ENCODE measurements around the gene PRELID3B. TPM values are rescaled to one million over a fixed set of nuclear protein-coding genes. Genes with fewer than 3 reads are reported as not detected.

PRELID3B gene
- total and polyA plus RNA-seq, 4 donors = 19.9 to 61.1 (median 41.2) TPM

GRCh38 chr20:59048681-59049030, 6.1 kb upstream of the PRELID3B start:
- 73 to 79% methylated on average over 2 of the region's 2 CpGs for WGBS, 2 donors
- Histone ChIP-seq H3K36me3 (ENCODE audit: control insufficient read depth in 4 of 4, insufficient read depth in 4 of 4, low read length in 4 of 4) (no peaks in the 10 kb centered on the region), H3K4me1 (ENCODE audit: control insufficient read depth in 5 of 5, insufficient read depth in 5 of 5, low read length in 5 of 5) (peaks cover 0 to 8% (median 0%) of the 10 kb centered on the region in 5 donors), H3K27me3 (ENCODE audit: control insufficient read depth in 3 of 3, insufficient read depth in 3 of 3, low read length in 2 of 3) (peaks cover 0 to 3% (median 2%) of the 10 kb centered on the region in 3 donors), H3K4me3 (no peak overlapping the region), H3K27ac (ENCODE audit: low read depth in 1 of 2, low read length in 1 of 2) (no peak overlapping the region), H3K9me3 (ENCODE audit: control insufficient read depth in 4 of 4, insufficient read depth in 3 of 4, low read length in 3 of 4) (no peaks in the 10 kb centered on the region), H3K9ac (ENCODE audit: insufficient read depth in 1 of 2, low read length in 2 of 2) (no peak overlapping the region)
- DNase-seq = no peak
- ATAC-seq (ENCODE audit: insufficient read depth, low FRiP score) = no peak
- TF ChIP-seq, protein P1, sequence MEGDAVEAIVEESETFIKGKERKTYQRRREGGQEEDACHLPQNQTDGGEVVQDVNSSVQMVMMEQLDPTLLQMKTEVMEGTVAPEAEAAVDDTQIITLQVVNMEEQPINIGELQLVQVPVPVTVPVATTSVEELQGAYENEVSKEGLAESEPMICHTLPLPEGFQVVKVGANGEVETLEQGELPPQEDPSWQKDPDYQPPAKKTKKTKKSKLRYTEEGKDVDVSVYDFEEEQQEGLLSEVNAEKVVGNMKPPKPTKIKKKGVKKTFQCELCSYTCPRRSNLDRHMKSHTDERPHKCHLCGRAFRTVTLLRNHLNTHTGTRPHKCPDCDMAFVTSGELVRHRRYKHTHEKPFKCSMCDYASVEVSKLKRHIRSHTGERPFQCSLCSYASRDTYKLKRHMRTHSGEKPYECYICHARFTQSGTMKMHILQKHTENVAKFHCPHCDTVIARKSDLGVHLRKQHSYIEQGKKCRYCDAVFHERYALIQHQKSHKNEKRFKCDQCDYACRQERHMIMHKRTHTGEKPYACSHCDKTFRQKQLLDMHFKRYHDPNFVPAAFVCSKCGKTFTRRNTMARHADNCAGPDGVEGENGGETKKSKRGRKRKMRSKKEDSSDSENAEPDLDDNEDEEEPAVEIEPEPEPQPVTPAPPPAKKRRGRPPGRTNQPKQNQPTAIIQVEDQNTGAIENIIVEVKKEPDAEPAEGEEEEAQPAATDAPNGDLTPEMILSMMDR (IDR thresholded peaks at IDR 0.05; ENCODE audit: control extremely low read depth, extremely low read depth) = no peak

DNA sequence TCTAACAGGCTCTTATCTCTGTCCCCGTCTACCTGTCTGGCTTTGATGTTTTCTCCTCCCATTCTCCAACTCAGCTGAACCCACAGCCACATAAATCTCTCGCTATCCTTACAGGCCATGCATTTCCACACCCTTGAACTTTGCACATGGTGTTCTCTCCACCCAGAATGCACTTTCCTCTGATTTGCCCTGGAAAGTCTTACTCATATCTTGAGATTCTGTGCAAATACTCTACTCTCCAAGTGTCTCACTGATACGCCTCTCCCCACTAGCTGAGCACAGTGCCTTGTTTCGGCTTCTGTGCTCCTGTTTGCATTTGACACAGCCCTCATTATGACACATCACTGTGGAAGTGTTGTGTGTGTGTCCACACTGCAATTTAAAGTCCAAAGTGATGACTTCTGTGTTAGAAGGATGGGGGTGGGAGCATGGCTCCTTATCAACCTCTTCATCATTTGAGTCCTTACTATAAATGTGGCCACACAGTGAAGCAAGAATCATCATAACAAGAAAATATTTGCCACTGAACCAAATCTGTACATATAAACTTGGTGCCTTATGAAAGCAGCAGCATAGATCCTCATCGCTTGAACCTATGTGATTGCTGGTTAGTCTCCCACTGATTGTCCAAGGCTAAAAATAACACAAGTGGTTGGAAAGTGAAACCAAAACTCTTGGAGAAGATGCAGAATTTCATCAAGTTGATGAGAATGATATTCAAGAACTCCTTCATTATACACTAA, 5.5 kb upstream of the PRELID3B start:
- ATAC-seq (ENCODE audit: insufficient read depth, low FRiP score) (peak; percentile 84), DNase-seq (peak in 2 of 3 donors; percentile 14 to 22)
- peak overlapping the region in 1 of 2 donors; percentile 82 for H3K27ac ChIP-seq (ENCODE audit: low read depth in 1 of 2, low read length in 1 of 2)
- no peak overlapping the region for H3K9ac ChIP-seq (ENCODE audit: insufficient read depth in 1 of 2, low read length in 2 of 2)
- peaks cover 0 to 8% (median 2%) of the 10 kb centered on the region in 5 donors for H3K4me1 ChIP-seq (ENCODE audit: control insufficient read depth in 5 of 5, insufficient read depth in 5 of 5, low read length in 5 of 5)
- 67 to 78% methylated on average over 5 of the region's 5 CpGs for WGBS, 2 donors
- H3K27me3 ChIP-seq (ENCODE audit: control insufficient read depth in 3 of 3, insufficient read depth in 3 of 3, low read length in 2 of 3) = peaks cover 0 to 3% (median 2%) of the 10 kb centered on the region in 3 donors
- no peaks in the 10 kb centered on the region for H3K36me3 ChIP-seq (ENCODE audit: control insufficient read depth in 4 of 4, insufficient read depth in 4 of 4, low read length in 4 of 4)
- H3K4me3 ChIP-seq = no peak overlapping the region
- H3K9me3 ChIP-seq (ENCODE audit: control insufficient read depth in 4 of 4, insufficient read depth in 3 of 4, low read length in 3 of 4) = no peaks in the 10 kb centered on the region
- TF ChIP-seq, protein P1 (IDR thresholded peaks at IDR 0.05; ENCODE audit: control extremely low read depth, extremely low read depth) = no peak

- TF ChIP-seq, protein P1 (IDR thresholded peaks at IDR 0.05; ENCODE audit: control extremely low read depth, extremely low read depth) = no peak
- 87 to 94% methylated on average over 3 of the region's 3 CpGs for WGBS, 2 donors
- ATAC-seq (ENCODE audit: insufficient read depth, low FRiP score) (no peak), DNase-seq (no peak)
- no peak overlapping the region for H3K9ac ChIP-seq (ENCODE audit: insufficient read depth in 1 of 2, low read length in 2 of 2)
- peaks cover 0 to 3% (median 2%) of the 10 kb centered on the region in 3 donors for H3K27me3 ChIP-seq (ENCODE audit: control insufficient read depth in 3 of 3, insufficient read depth in 3 of 3, low read length in 2 of 3)
- H3K4me1 ChIP-seq (ENCODE audit: control insufficient read depth in 5 of 5, insufficient read depth in 5 of 5, low read length in 5 of 5) = peaks cover 0 to 10% (median 3%) of the 10 kb centered on the region in 5 donors
- H3K36me3 ChIP-seq (ENCODE audit: control insufficient read depth in 4 of 4, insufficient read depth in 4 of 4, low read length in 4 of 4) = no peaks in the 10 kb centered on the region
- no peak overlapping the region for H3K27ac ChIP-seq (ENCODE audit: low read depth in 1 of 2, low read length in 1 of 2)
- no peak overlapping the region for H3K4me3 ChIP-seq
- no peaks in the 10 kb centered on the region for H3K9me3 ChIP-seq (ENCODE audit: control insufficient read depth in 4 of 4, insufficient read depth in 3 of 4, low read length in 3 of 4)
These were observed 4.3 kb upstream of the PRELID3B start for GRCh38 chr20:59046862-59047261.
